HepG2 (cell line): ENCODE measurements around the gene PRDX5. TPM values are rescaled to one million over a fixed set of nuclear protein-coding genes. Genes with fewer than 3 reads are reported as not detected.

Experiments
- MXI1 ChIP-seq: IDR thresholded peaks from 3 replicates; pipeline ENCODE4 v1.6.1; 2012; ENCODE audit warnings: low read depth, low read length, inconsistent platforms, borderline replicate concordance
- polyA plus RNA-seq, 8 experiments: library from polyadenylated mRNA; depleted of rRNA in 3 of 8; stranded (reverse) in 7 of 8; unstranded in 1 of 8; fragments of >200 nt; fragmentation: Illumina TruSeq in 4 of 8; extraction: Trizol in 4 of 8; gene quantifications; 2 replicates each; pipeline versions ENCODE4 v1.2.1 to v1.2.3, GENCODE V29; 2011 to 2016; ENCODE audit warnings: low read depth in 4 of 8, missing spikeins in 1 of 8, mixed read lengths in 1 of 8; ENCODE audit not compliant: insufficient read depth in 1 of 8
- total RNA-seq, 5 experiments: library from RNA; depleted of rRNA; stranded (reverse); fragments of >200 nt; fragmentation: Illumina TruSeq; extraction: Trizol; gene quantifications; 2 replicates each; pipeline ENCODE4 v1.2.3, GENCODE V29; 2016; ENCODE audit warnings: low read depth in 1 of 5
- TF ChIP-seq, protein P1 (sequence below), 2 experiments: fragments of 450-650 bp in 1 of 2; sonication (generic) in 1 of 2; formaldehyde crosslinking in 1 of 2; IDR thresholded peaks; 2 replicates each; pipeline versions ENCODE4 v1.6.1 to v1.8.0; 2016 to 2022; ENCODE audit warnings: antibody characterized with exemption in 1 of 2, mild to moderate bottlenecking in 1 of 2, missing genetic modification reagents in 1 of 2

PRDX5 gene
- total and polyA plus RNA-seq, 2 of the 13 experiments (the other 11 are each of a cell fraction or from before 2014, with no cell fraction given): 215 to 311 TPM

DNA sequence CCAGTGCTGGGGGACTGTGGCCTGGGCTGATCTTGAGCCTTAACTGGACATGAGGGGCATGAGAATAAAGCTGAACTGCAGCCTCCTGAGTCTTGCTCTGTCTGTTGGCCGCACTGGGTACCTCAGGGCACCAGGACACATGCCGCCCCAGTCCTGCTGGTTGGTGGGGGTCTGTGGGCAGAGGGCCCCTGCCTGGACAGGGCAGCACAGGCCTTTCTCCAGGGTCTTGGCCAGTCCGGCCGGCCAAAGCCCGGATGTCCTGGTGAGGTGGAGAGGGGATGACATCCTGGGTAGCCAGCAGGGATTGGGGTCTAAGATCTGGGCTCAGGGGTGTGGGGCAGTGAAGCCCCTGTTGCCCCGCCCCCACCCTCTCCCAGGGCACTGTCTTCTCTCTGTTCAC, 39.5 kb downstream of the PRDX5 start (continued):
- TF ChIP-seq, protein P1, sequence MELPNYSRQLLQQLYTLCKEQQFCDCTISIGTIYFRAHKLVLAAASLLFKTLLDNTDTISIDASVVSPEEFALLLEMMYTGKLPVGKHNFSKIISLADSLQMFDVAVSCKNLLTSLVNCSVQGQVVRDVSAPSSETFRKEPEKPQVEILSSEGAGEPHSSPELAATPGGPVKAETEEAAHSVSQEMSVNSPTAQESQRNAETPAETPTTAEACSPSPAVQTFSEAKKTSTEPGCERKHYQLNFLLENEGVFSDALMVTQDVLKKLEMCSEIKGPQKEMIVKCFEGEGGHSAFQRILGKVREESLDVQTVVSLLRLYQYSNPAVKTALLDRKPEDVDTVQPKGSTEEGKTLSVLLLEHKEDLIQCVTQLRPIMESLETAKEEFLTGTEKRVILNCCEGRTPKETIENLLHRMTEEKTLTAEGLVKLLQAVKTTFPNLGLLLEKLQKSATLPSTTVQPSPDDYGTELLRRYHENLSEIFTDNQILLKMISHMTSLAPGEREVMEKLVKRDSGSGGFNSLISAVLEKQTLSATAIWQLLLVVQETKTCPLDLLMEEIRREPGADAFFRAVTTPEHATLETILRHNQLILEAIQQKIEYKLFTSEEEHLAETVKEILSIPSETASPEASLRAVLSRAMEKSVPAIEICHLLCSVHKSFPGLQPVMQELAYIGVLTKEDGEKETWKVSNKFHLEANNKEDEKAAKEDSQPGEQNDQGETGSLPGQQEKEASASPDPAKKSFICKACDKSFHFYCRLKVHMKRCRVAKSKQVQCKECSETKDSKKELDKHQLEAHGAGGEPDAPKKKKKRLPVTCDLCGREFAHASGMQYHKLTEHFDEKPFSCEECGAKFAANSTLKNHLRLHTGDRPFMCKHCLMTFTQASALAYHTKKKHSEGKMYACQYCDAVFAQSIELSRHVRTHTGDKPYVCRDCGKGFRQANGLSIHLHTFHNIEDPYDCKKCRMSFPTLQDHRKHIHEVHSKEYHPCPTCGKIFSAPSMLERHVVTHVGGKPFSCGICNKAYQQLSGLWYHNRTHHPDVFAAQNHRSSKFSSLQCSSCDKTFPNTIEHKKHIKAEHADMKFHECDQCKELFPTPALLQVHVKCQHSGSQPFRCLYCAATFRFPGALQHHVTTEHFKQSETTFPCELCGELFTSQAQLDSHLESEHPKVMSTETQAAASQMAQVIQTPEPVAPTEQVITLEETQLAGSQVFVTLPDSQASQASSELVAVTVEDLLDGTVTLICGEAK (IDR thresholded peaks at IDR 0.05): no peak
- TF ChIP-seq, protein P1 (CRISPR knock-in tag; IDR thresholded peaks at IDR 0.05): no peak
- no peak for TF ChIP-seq MXI1
- TF ChIP-seq, all 625 proteins: peak for 1
